Stimulated activated CD4-positive, alpha-beta T cell treated with anti-CD3 and anti-CD28 coated beads, Interleukin-4, amount 100 ng/mL, for 24 hours (primary cell): ENCODE measurements around the gene SLC47A1.
"Not testable (repeated sequence)": the region's sequence is repeated elsewhere in the genome, so short reads cannot be mapped to it uniquely, and the experiment has no call there.

Experiments used
- DNase-seq: peaks from one replicate; pipeline ENCODE4 v3.0.0-alpha.2; 2020

Gene SLC47A1

GRCh38 chr17:19555746-19556145 is 22.1 kb downstream of the SLC47A1 start:
- no peak for DNase-seq

DNA sequence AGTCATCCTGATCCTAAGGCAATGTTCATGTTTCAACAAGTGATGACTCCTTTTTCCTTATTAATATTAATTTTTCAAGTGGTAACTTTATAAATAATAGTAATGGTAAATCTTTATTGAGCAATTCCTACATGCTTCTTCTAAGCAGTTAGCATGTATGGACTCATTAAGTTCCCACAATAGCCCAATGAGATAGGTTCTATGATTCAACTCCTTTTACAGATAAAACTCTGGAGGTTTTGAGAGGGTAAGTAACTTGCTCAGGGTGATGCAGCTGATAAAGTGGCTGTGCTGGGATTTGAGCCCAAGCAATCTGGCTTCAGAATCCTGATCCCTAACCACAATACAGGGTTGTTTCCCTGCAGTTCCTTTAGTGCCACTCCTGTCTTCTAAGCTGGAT is 25.3 kb downstream of the SLC47A1 start:
- DNase-seq = no peak

GRCh38 chr17:19561697-19562318 is 28.2 kb downstream of the SLC47A1 start:
- DNase-seq = no peak

DNA sequence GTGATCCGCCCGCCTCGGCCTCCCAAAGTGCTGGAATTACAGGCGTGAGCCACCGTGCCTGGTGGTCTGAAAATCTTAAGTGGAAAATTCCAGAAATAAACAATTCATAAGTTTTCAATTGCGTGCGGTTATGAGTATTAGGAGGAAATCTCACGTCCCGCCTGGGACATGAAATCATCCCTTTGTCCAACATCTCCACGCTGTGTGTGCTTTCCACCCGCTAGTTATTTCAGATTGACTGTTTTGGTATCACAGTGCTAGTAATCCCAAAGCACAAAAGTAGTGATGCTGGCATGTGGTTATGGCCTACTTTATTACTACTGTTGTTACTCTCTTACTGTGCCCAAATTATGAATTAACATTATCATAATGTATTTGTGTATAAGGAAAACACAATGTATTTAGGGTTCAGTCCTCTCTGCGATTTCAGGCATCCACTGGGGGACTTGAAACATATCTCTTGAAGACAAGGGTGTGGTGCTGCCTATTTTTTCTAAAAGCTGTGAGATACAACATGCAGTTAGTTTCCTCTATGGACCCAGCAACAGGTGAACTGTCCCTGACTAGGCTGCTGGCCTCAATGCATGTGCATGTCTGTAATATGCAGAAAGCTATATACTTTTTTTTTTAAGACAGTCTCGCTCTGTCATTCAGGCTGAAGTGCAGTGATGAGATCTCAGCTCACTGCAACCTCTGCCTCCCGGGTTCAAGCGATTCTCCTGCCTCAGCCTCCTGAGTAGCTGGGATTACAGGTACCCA is 32.3 kb downstream of the SLC47A1 start:
- DNase-seq = no peak

- DNase-seq = no peak
Observed at GRCh38 chr17:19567216-19568015, 33.8 kb downstream of the SLC47A1 start.

GRCh38 chr17:19568016-19568350 is 34.3 kb downstream of the SLC47A1 start:
- no peak for DNase-seq

DNA sequence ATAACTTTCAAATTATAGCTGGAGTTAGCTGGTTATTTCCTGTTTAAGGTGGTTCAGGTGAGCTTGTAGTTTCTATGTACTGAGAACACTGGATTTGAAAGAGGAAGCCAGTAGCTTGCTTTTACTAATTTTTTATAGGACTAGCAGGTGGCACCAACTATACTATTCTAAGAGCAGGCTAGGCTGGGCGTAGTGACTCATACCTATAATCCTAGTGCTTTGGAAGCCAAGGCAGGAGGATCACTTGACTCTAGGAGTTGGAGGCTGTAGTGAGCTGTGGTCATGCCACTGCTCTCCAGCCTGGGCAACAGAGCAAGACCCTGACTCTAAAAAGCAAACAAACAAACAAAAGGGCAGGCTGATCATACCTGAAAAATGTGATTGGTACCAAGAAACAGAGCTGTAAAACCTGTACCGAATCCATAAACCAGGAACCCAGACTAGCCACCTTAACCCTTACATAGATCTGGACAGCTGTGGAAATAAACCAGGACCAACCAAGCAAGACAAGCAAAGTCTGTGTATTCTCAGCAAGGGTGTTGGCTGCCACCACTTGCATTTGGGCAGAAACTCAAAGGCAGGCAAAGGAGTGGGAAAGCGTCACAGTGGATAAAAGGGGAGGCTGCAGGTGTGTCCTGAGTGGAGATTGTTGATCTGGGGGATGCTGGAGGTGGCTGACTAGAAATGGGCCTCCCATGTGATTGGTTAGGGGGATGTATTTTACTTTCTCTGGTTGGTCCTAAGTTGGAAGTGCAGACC is 36.3 kb downstream of the SLC47A1 start:
- DNase-seq = no peak

DNA sequence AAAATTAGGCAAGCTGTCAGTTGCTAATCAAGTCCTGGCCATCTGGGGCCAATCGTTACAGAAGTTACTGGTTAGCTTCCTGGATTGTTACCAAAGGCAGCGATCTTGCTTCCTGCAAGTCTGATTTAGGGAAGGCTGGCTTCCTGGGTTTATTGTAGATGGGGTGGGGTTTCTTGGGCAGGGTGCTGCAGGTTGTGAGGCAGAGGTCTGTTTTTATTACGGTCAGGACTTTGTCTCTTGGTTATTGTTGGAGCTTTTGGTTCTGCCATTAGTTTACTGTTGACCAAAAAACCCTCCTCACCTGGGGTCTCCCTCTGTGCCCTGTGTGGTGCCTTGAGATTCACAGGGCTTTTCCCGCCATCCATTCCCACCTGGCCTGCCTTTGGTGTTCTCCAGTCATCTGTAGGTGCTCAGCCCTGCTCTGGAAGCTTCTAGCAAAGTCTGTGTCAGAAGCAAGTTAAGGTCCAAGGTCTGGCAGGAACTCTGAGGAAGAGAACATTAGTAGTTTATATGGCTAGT is 36.9 kb downstream of the SLC47A1 start:
- no peak for DNase-seq

GRCh38 chr17:19573075-19573474 is 39.4 kb downstream of the SLC47A1 start:
- no peak for DNase-seq

GRCh38 chr17:19574956-19575355 is 41.3 kb downstream of the SLC47A1 start:
- no peak for DNase-seq

GRCh38 chr17:19578545-19578944 is 44.9 kb downstream of the SLC47A1 start:
- DNase-seq = no peak

DNA sequence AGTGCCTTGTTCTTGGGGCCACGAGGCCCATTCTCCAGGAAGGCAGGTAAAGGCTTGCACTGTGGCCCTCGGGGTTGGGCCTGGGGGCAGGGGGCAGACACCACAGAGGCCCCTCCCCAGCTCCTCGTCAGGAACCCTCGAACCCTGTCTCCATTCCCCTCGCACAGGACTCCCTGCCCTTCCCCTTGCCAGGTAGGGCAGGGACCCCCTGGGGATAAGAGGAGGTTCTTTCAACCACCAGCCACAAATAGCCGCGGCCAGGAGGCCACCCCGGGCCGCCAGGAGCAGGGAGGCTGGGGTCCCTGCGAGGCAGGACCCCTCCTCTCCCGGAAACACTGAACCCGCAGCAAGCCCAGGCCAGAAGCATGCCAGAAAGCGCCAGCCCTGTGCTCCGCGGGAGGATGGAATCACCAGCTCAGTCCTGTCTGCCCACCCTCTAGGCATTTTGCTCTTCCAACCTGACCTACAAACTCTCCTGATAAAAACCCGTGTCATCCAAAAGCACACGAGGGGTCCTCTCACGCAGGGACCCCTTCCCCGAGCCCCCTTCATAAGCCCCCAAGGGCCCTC is 45.6 kb downstream of the SLC47A1 start:
- no peak for DNase-seq

- DNase-seq = no peak
Observed at GRCh38 chr17:19579867-19580565, 46.4 kb downstream of the SLC47A1 start.

GRCh38 chr17:19580566-19580920 is 46.9 kb downstream of the SLC47A1 start:
- DNase-seq = not testable (repeated sequence)

DNA sequence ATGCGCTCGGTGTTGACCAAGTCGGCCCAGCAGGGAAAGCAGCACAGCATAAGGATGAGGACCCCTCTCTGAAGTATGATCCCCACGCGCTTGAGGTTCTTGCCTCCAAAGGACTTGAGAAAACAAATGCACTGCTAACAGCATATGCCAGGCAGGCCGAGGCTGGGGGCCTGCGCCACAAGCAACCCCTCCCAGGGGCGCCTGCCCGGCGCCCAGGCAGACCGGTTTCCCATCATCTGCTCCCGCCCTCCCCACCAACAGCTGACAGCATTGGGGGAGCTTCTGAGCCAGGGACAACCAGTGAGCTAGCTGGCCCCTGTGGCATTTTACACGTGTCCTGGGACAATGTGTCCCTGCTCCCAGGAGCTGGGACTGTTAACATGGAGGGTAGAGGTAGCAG is 48.5 kb downstream of the SLC47A1 start:
- not testable (repeated sequence) for DNase-seq

- no peak for DNase-seq
Observed at GRCh38 chr17:19583871-19584270, 50.2 kb downstream of the SLC47A1 start.

- DNase-seq = no peak
Observed at GRCh38 chr17:19590451-19590850, 56.8 kb downstream of the SLC47A1 start.

DNA sequence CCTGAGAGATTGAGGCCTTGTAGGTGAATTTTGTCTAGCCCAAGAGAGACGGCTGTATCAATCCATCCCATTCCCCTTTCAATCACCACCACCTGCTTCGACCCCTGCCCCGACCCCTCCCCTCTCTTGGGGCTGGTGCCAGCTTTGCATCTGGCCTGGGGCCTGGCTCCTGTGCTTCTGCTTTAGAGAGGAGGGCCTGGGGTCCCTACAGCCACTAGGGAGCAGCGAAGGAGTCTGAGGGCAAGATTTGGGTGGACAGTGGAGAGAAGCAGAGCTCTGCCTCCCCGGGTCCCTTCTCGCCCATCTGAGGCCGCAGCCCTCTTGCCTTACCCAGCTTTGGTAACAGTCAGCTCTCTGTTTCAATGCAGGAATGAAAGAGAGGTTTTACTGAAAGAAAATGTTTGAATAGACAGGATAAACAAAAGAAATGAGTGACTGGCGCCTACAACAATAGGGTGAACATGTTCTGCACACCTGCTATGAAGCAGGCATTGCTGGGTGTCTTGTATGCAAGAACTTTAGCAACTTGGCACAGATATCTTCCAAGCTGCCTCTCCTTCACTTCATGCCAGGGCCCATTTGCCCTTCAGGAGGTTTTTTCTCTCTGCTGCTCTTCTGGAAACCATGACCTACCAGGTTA is 57.4 kb downstream of the SLC47A1 start:
- no peak for DNase-seq

- no peak for DNase-seq
Observed at GRCh38 chr17:19592316-19592715, 58.7 kb downstream of the SLC47A1 start.

GRCh38 chr17:19596869-19597268 is 63.2 kb downstream of the SLC47A1 start:
- no peak for DNase-seq

DNA sequence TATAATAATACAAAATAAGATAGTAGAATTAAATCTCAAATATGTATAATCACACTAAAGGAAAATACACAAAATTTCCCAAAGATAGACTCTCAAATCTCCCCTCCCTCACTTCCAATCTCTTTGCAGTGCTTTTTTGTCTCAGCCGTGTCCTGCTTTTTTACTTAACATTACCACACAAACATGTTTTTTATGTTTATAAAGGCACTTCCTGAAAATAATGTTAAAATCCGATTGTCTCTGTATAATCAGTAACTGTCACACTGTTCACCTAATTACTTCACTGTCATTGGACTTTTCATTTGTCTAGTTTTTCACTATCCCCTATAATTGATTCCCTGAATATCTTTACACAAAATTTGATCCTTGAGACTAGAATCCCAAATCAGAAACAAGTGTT is 76.7 kb downstream of the SLC47A1 start:
- no peak for DNase-seq

DNA sequence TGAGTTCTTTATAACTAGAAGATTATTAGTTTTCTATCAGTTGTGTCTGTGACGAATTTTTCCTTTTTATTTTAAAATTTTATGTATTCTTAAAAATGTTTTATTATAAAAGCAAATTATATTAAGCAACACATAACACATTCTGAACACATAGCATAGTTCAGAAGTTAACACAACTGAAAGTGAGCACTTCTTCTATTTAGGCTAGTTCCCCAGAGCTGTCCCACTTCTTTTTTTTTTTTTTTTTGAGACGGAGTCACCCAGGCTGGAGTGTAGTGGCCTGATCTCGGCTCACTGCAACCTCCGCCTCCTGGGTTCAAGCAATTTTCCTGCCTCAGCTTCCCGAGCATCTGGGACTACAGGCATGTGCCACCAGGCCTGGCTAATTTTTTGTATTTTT is 77.2 kb downstream of the SLC47A1 start:
- no peak for DNase-seq
